ENCODE measurements around the gene ARHGEF9. TPM values are rescaled to one million over a fixed set of nuclear protein-coding genes. Genes with fewer than 3 reads are reported as not detected.
"Not testable (repeated sequence)": the region's sequence is repeated elsewhere in the genome, so short reads cannot be mapped to it uniquely, and the experiment has no call there.

Gene ARHGEF9
- total RNA-seq, 3 donors from 2014 or later = 9.3 to 28.0 (median 16.1) TPM

DNA sequence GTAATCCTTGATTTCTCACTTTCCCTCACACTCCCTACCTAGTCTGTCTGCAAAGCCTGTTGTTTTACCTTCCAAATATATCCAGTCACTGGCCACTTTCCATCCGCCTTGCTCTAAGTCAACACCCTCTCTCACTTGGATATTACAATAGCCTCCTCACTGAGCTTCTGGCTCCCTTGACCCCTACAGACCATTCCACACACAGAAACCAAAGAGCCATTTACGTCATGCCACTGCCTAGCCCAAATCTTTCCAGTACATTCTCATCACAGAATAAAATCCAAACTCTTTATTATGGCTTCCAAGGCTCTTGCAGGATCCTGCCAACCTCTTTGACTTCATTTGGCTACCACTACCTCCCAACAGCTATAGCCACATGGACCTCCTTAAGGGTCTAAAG lies 25.7 kb upstream of the ARHGEF9 start:
- intact Hi-C loops (cut with DNase I; ENCODE audit: low total_unique reads) = no loop called here

DNA sequence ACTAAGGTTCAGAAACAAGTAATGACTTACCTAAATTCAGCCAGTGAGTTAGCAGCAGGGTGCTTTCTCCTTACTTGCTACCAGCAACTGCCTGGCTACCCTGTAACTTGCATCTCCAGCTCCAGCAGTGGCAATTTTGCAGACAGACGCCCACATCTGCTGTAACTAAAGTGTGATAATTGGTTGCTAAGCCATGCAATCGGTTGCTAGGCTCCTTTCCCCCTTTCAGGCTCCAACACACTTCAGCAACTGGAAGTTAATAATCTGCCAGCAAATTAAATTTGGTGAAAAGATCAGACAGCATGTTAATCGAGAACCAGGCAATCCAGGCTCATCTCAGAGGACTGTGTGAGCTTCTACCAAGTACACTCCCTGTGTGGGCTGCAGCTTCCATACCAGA lies 24.2 kb upstream of the ARHGEF9 start:
- Histone ChIP-seq H3K9me3 (no peaks in the 10 kb centered on the region), H3K27me3 (peaks cover 0 to 19% of the 10 kb centered on the region in 2 donors), H3K4me3 (no peak overlapping the region), H3K36me3 (no peaks in the 10 kb centered on the region), H3K27ac (no peak overlapping the region), H3K4me1 (no peaks in the 10 kb centered on the region)
- intact Hi-C loops (cut with DNase I; ENCODE audit: low total_unique reads) = no loop called here
- no peak for TF ChIP-seq POLR2A (IDR thresholded peaks at IDR 0.05)
- no peak for DNase-seq (ENCODE audit: low spot score in 2 of 2)

More for the DNA sequence above, 25.7 kb upstream of the ARHGEF9 start:
- Histone ChIP-seq H3K4me1 (no peaks in the 10 kb centered on the region), H3K9me3 (no peaks in the 10 kb centered on the region), H3K27ac (no peak overlapping the region), H3K27me3 (peaks cover 0 to 22% of the 10 kb centered on the region in 2 donors), H3K36me3 (no peaks in the 10 kb centered on the region), H3K4me3 (no peak overlapping the region)
- TF ChIP-seq POLR2AphosphoS5 (IDR thresholded peaks at IDR 0.05) = no peak
- TF ChIP-seq, protein P1, sequence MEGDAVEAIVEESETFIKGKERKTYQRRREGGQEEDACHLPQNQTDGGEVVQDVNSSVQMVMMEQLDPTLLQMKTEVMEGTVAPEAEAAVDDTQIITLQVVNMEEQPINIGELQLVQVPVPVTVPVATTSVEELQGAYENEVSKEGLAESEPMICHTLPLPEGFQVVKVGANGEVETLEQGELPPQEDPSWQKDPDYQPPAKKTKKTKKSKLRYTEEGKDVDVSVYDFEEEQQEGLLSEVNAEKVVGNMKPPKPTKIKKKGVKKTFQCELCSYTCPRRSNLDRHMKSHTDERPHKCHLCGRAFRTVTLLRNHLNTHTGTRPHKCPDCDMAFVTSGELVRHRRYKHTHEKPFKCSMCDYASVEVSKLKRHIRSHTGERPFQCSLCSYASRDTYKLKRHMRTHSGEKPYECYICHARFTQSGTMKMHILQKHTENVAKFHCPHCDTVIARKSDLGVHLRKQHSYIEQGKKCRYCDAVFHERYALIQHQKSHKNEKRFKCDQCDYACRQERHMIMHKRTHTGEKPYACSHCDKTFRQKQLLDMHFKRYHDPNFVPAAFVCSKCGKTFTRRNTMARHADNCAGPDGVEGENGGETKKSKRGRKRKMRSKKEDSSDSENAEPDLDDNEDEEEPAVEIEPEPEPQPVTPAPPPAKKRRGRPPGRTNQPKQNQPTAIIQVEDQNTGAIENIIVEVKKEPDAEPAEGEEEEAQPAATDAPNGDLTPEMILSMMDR (IDR thresholded peaks at IDR 0.05) = no peak
- no peak for TF ChIP-seq POLR2A (IDR thresholded peaks at IDR 0.05)
- DNase-seq (ENCODE audit: low spot score in 2 of 2) = no peak

DNA sequence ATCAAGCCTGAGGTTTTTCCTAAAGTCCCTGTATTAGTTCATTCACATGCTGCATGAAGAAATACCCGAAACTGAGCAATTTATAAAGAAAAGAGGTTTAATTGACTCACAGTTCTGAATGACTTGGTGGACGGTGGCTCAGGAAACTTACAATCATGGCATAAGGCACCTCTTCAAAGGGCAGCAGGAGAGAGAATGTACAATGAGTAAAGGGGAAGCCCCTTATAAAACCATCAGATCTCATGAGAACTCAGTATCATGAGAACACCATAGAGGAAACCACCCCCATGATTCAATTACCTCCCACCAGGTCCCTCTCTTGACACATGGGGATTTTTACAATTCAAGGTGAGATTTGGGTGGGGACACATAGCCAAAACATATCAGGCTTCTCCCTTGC lies 10.4 kb upstream of the ARHGEF9 start:
- intact Hi-C loops (cut with DNase I; ENCODE audit: low total_unique reads); H3K4me1 ChIP-seq; H3K27ac ChIP-seq; H3K36me3 ChIP-seq; H3K4me3 ChIP-seq; DNase-seq (ENCODE audit: low spot score in 2 of 2); H3K9me3 ChIP-seq: not testable (repeated sequence)
- H3K27me3 ChIP-seq = peaks cover 0 to 44% of the 10 kb centered on the region in 2 donors

DNA sequence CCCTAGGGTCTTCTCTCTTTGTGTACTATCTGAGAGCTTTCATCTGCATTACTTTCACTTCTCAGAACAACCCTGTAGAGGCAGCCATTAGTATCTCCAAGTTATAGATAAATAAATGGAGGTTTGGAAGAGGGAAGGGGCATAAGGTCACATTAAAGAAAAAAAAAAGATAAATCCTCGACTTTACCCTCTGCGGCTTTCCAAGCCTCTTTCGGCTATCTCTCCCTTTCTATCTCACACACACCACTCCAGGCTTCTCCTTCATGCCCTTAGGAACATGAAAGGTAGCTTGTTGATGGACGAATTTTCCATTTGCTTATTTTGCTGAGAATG lies 660 bp upstream of the ARHGEF9 start:
- no peak overlapping the region for H3K27ac ChIP-seq

DNA sequence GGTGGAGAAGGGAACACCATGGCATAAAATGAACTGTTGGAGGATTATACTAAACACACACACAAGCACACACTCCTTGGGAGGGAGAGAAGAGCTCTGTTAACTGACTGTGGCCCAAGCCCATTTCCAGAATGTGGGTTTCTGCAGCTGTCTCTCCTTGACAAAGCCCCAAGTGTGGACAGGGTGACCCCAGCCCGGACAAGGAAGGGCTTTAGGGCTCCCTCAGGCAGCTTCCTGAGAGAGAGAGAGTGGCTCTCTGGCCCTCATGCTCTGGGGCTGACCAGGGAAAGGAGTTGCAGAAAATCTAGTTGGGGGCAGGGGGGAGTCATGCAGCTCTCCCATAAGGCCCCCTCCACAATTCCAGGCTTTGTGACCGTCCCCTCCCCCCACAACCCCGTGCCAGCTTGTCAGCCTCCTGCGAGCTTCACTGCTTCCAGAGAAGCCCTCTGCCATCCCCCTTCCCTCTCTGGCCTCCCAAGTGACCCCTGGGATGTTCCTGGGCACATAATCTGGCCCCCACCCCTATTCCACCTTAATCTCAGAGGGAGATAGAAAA lies 590 bp downstream of the ARHGEF9 start:
- intact Hi-C loops (cut with DNase I; ENCODE audit: low total_unique reads) = no loop called here
- Histone ChIP-seq H3K27me3 (peaks cover 0 to 33% of the 10 kb centered on the region in 2 donors), H3K4me3 (peak overlapping the region; percentile 43 to 70 (median 52)), H3K9me3 (peaks cover 0 to 9% of the 10 kb centered on the region in 2 donors), H3K4me1 (no peaks in the 10 kb centered on the region), H3K27ac (no peak overlapping the region), H3K36me3 (no peaks in the 10 kb centered on the region)
- TF ChIP-seq POLR2AphosphoS5 (IDR thresholded peaks at IDR 0.05) = no peak
- no peak for TF ChIP-seq POLR2A (IDR thresholded peaks at IDR 0.05)
- TF ChIP-seq, protein P1 (IDR thresholded peaks at IDR 0.05) = no peak
- no peak for DNase-seq (ENCODE audit: low spot score in 2 of 2)

More for the DNA sequence above, 660 bp upstream of the ARHGEF9 start:
- TF ChIP-seq, protein P1 (IDR thresholded peaks at IDR 0.05) = no peak
- no peak for TF ChIP-seq POLR2AphosphoS5 (IDR thresholded peaks at IDR 0.05)
- TF ChIP-seq POLR2A (IDR thresholded peaks at IDR 0.05) = no peak
- intact Hi-C loops (cut with DNase I; ENCODE audit: low total_unique reads) = no loop called here
- Histone ChIP-seq H3K4me1 (no peaks in the 10 kb centered on the region), H3K4me3 (peak overlapping the region; percentile 43 to 70 (median 52)), H3K9me3 (no peaks in the 10 kb centered on the region), H3K27me3 (peaks cover 0 to 40% of the 10 kb centered on the region in 2 donors), H3K36me3 (no peaks in the 10 kb centered on the region)
- no peak for DNase-seq (ENCODE audit: low spot score in 2 of 2)

DNA sequence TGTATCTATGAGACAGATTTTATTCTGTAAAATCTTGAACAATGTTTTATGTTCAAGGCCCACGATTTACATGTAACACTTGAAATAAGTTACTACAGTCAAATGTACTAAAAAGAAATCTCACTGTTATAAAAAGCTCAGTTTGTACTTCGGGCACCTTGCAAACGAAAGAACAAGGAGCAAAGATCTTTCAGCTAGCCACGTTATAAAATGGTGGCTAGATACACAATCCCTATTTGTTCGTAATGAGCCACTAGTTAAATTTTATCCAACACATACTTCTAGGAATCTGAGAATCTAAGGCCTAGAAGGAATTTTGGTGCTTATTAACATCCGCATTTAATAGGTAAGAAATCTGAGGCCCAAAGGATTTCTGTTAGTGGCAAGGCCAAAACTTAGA lies 2.5 kb downstream of the ARHGEF9 start:
- Histone ChIP-seq H3K4me1 (no peaks in the 10 kb centered on the region), H3K9me3 (peaks cover 10 to 28% of the 10 kb centered on the region in 2 donors), H3K27me3 (peaks cover 0 to 33% of the 10 kb centered on the region in 2 donors), H3K36me3 (no peaks in the 10 kb centered on the region), H3K27ac (no peak overlapping the region), H3K4me3 (no peak overlapping the region)
- DNase-seq (ENCODE audit: low spot score in 2 of 2) = no peak
- TF ChIP-seq, protein P1 (IDR thresholded peaks at IDR 0.05) = no peak
- TF ChIP-seq POLR2A (IDR thresholded peaks at IDR 0.05) (no peak), POLR2AphosphoS5 (IDR thresholded peaks at IDR 0.05) (no peak)
- intact Hi-C loops (cut with DNase I; ENCODE audit: low total_unique reads) = no loop called here
